Mononuclear cell (primary cell): Measurements from ENCODE around the gene MYF6. TPM values are rescaled to one million over a fixed set of nuclear protein-coding genes. Genes with fewer than 3 reads are reported as not detected.

ENCODE experiments used
- H3K27me3 ChIP-seq: 2 replicates; pipeline ENCODE4 v1.6.0; 2011; ENCODE audit warnings: low read length, control low read depth; ENCODE audit not compliant: insufficient read depth
- H3K4me1 ChIP-seq: 2 replicates; pipeline ENCODE4 v1.5.1; 2011; ENCODE audit warnings: mild to moderate bottlenecking, low read length, control low read depth; ENCODE audit not compliant: insufficient read depth
- H3K4me3 ChIP-seq: 2 replicates; pipeline ENCODE4 v1.5.1; 2011; ENCODE audit warnings: mild to moderate bottlenecking, low read length, moderate library complexity
- H3K9me3 ChIP-seq: 2 replicates; pipeline ENCODE4 v1.5.1; 2011; ENCODE audit warnings: low read depth, mild to moderate bottlenecking, control low read depth, low read length
- total RNA-seq: library from RNA; depleted of rRNA; stranded (reverse); fragments of >200 nt; gene quantifications from one replicate; pipeline ENCODE4 v1.2.3, GENCODE V29; 2012

The MYF6 gene
- total RNA-seq, 1 donor = not detected

DNA sequence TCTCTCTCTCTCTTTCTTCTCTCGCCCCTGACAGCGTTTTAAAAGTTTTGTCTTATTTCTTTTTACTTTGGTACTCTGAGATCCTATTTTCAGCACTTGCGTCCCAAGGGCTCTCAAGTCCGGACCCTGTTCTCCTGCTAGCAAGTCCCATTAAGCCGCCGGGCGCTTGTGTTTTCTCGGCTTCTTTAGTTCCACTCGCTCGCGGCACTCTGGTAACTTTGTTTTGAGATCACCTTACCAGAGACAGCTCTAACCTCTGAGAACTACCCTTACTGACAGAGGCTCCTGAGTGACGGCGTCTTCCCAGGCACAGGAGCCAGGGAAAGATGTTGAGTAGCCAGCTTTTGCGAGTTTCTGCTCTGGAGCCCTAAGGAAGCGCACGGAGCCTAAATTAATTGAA, 6.6 kb downstream of the MYF6 start:
- no peaks in the 10 kb centered on the region for H3K4me1 ChIP-seq
- H3K4me3 ChIP-seq = no peak overlapping the region
- H3K9me3 ChIP-seq = no peaks in the 10 kb centered on the region
- H3K27me3 ChIP-seq = peaks cover 83% of the 10 kb centered on the region

DNA sequence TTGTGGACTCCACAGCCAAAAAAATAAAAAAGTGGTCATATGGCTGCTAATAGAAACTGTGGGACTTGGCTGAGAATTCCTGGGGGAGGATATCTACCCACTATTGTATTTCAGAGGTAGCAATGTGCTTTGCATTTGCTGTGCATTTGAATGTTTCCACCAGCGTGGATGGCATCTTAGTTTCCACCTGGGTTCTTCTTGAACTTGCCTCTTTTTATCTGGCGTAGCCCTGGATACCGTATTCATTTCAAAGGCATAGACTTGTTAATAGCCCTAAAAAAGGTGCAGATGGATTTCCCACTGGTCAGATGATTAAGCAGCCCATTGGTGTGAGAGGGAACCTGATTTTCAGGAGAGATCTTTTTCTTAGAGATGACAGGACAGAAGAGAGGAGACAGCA, 7.4 kb downstream of the MYF6 start:
- Histone ChIP-seq H3K9me3 (no peaks in the 10 kb centered on the region), H3K27me3 (peaks cover 76% of the 10 kb centered on the region), H3K4me3 (no peak overlapping the region), H3K4me1 (no peaks in the 10 kb centered on the region)

DNA sequence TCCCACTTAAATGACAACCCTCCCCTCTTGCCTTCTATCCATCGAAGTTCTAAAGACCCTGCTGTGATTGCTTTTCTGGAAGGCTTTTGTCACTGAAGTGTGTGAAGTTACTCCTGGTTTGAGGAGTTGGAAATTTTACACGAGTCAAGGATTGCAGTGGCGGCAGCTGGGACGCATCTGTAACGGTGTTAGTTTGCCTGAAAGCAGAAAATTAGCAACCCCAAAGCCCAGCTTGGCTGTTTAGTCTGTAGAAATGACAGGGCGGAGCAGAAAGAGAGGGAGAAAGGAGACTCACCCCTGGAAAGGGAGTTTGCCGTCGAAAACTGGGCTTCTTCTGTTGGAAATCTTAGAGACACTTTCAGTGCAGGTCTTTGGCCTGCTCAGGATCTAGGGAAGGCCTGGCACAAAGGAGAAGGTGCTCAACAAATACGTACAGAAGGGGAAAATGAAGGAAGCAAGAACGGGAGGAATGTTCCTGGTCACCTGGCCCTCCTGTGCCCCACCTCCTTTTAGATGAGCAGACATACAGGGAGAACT, 8.3 kb downstream of the MYF6 start:
- H3K9me3 ChIP-seq = no peaks in the 10 kb centered on the region
- H3K27me3 ChIP-seq = peaks cover 67% of the 10 kb centered on the region
- H3K4me1 ChIP-seq = no peaks in the 10 kb centered on the region
- no peak overlapping the region for H3K4me3 ChIP-seq

DNA sequence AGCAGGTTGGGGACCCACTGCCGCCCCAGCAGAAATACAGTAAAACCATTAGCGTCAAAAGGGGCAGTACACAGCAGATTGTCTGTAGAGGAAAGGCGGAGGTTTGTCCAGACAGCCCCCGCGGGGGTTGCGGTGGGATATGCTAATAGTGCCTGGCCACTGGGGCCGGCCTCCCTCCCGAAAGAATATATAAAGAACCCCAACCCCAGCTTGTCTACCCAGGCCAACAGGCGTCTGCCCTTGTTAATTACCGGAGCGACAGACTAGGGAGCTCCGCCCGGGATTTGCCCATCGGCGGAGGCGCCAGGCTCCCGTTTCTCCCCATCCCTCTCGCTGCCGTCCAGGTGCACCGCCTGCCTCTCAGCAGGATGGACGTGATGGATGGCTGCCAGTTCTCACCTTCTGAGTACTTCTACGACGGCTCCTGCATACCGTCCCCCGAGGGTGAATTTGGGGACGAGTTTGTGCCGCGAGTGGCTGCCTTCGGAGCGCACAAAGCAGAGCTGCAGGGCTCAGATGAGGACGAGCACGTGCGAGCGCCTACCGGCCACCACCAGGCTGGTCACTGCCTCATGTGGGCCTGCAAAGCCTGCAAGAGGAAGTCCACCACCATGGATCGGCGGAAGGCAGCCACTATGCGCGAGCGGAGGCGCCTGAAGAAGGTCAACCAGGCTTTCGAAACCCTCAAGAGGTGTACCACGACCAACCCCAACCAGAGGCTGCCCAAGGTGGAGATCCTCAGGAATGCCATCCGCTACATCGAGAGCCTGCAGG, 9.4 kb downstream of the MYF6 start, which contains the start of gene MYF5:
Gene MYF5 (plus strand): TSS at position 217 of the 774 bp plus-strand sequence. CDS start 152 bp downstream, at position 369.
- Histone ChIP-seq H3K9me3 (no peaks in the 10 kb centered on the region), H3K4me3 (no peak within 1 kb of the TSS), H3K4me1 (no peaks in the 10 kb centered on the region), H3K27me3 (peaks cover 61% of the 10 kb centered on the region)

DNA sequence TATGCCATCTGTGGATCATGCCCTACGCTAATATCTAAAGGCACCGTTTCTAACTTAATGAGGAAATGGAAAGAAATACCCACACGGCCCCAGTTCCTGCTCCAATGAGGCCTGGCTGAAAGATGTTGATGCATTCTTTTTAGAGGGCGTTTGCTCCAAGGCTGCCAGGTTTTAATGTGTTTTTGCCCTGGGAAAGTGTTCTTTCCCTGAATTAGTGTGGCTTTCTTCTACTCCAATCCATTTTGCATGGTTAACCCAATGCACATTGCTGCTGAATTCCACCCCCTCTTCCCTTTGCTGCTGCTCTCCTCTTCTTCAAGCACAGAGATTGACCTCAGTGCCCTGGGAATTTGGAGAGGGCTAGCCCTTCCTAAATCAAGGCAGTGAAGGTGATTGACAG, 10.4 kb downstream of the MYF6 start:
- no peaks in the 10 kb centered on the region for H3K4me1 ChIP-seq
- no peak overlapping the region for H3K4me3 ChIP-seq
- peaks cover 52% of the 10 kb centered on the region for H3K27me3 ChIP-seq
- no peaks in the 10 kb centered on the region for H3K9me3 ChIP-seq

DNA sequence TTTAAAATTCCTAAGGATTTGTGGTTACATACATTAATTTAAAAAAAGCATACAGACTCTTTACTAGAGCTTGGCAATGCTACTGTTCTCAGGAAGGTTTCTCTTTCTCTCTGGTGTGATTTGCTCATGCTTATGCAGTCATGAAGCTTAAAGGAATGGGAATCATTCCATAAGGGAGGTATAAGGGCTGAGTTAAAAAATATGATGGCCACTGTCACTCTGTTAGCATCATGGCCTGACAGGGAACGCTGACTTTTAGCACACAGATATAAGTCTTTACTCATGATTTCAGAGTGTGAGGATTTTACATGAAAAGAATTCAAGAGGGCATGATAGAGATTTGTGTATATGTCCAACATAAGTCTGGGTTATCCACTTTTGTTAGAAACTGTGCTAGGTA, 13.1 kb downstream of the MYF6 start:
- no peaks in the 10 kb centered on the region for H3K9me3 ChIP-seq
- H3K4me1 ChIP-seq = no peaks in the 10 kb centered on the region
- no peak overlapping the region for H3K4me3 ChIP-seq
- H3K27me3 ChIP-seq = peaks cover 25% of the 10 kb centered on the region

DNA sequence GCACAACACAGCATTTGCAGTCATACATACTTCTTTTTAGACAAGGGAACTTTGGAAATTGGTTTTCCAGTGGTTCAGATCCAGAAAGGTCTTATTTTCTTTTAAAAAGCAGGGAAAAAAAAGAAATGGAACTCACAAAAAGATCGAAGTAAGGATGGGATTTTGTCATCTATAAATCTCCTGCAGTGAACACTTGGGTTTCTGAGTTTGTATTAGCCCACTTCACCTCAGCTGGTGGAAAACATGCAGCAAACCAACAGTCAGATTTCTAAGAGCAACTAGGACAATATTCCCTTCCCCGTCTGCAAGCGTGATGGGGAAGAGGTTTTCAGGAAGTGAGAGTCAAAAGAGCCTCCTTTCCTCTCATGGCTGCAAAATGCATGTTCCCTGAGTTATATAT, 13.9 kb downstream of the MYF6 start:
- Histone ChIP-seq H3K27me3 (peaks cover 18% of the 10 kb centered on the region), H3K4me3 (no peak overlapping the region), H3K4me1 (no peaks in the 10 kb centered on the region), H3K9me3 (no peaks in the 10 kb centered on the region)

DNA sequence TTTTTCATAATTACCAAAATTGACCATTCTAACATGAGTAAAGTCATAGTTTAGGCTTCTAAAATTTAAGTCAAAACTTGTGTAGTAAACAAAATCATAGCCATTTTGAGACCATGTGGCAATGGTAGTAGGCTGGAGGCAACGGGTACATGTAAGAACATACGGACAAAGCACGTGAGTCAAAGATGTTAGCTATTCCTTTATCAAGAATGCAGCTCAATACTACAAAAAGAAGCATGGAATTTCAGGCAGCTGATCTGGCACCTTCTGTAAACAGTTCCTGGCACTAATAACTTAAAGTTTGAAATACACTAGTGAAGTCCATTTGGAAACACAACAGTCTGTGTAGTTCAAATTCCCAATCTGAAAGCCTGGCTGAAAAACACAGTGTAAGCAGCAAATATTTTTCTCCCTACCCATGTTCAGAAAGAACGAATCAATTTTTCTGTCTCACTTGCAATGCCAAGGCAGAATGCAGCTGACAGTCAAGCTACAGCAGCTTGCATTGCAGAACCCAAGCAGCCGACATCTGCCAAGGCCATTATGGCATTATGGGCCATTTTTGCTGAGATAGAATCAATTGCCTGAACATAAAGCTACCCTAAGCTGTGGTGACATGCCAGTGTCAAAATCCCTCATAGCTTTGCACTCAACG, 38.5 kb downstream of the MYF6 start:
- Histone ChIP-seq H3K9me3 (no peaks in the 10 kb centered on the region), H3K4me1 (no peaks in the 10 kb centered on the region), H3K27me3 (no peaks in the 10 kb centered on the region), H3K4me3 (no peak overlapping the region)

DNA sequence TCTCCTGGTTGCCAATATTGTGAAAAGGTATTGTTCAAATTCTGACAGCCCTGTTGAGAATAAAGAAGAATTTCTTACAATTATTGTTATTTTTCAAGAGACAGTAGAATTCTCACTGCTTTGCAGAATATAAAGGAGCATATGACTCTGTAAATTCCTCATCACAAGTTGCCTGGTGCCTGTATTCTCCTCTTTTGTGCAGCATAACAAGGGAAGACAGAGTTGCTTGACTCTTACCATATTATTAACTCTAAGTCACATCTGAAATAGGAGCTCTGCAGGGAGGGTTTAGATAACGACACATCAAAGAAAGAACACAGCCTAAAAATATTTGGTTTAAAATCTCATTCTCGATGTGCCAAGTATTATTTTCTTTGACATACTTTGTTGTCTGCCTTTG, 40.4 kb downstream of the MYF6 start:
- no peaks in the 10 kb centered on the region for H3K9me3 ChIP-seq
- no peak overlapping the region for H3K4me3 ChIP-seq
- H3K4me1 ChIP-seq = no peaks in the 10 kb centered on the region
- no peaks in the 10 kb centered on the region for H3K27me3 ChIP-seq

DNA sequence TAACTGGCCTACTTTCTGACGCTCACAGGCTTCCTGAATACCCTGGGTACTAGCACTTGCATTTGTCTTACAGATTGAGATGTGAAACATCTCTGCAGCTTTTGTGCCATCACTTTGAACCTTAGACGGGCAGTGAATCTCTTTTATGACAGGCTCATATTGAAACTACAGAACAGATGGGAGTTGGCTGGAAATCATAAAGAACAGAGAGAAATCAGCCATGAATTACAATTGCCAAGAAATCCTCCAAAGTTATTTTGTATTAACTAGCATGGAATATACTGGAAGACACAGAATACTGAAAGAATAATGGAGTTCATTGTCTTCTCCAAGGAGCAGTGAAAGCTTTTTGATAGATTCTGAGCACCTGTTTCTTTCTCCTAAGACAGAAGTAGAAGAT, 42.0 kb downstream of the MYF6 start:
- H3K9me3 ChIP-seq = no peaks in the 10 kb centered on the region
- H3K4me1 ChIP-seq = no peaks in the 10 kb centered on the region
- H3K4me3 ChIP-seq = no peak overlapping the region
- no peaks in the 10 kb centered on the region for H3K27me3 ChIP-seq

DNA sequence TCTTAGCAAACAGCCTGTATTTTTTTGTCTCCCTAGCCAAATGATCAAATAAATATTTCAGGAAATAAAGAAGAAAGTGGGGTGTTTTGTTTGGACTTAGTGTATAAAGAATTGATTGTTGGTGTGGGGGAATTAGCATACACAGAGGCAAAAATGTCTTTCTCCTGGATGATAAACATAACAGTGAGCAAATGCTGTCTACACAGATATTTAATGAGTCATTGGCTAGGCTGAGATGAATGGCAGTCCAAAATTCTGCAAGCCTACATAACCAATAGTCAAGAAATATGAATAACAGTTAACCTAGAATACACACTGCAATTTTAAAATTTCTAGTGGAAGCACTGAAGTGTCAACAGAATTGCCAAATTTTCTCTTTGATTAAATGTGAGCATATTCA, 45.0 kb downstream of the MYF6 start:
- Histone ChIP-seq H3K4me3 (no peak overlapping the region), H3K9me3 (no peaks in the 10 kb centered on the region), H3K4me1 (no peaks in the 10 kb centered on the region), H3K27me3 (no peaks in the 10 kb centered on the region)

DNA sequence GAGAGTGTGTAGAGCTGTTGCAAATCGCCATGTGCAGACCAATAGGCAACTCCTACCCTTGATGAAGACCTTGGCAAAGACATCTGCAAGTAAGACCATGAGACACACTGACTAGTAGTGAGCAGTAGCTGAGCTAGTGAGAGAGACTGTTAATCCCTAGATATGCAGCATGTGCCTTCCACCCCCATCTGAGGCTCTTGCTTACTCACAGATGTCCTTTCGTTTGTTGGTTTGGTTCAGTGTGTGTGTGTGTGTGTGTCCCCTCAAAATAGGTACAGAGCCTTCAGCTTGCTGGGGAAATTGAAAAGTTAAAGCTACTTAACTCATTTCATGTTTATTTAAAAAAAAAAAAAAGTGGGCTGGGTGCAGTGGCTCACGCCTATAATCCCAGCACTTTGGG, 46.8 kb downstream of the MYF6 start:
- Histone ChIP-seq H3K4me1 (no peaks in the 10 kb centered on the region), H3K4me3 (no peak overlapping the region), H3K9me3 (no peaks in the 10 kb centered on the region), H3K27me3 (no peaks in the 10 kb centered on the region)

DNA sequence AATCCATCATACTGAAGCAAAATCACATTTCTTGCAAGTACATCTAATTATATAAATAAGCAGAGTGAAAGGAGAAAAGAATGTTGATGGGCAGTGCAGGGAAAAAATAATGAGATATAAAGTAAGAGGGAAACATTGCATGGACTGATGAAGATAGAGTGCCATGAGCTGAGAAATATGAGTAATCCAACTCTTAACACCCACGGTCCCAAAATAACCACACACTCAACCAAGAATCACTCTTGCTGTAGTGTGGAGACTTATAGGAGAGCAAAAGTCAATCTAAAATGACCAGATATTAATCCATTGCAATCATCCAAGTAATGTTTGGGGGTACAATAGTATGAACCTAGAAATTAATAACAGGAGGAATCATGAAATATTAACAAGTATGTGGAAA, 49.4 kb downstream of the MYF6 start:
- Histone ChIP-seq H3K9me3 (no peaks in the 10 kb centered on the region), H3K4me3 (no peak overlapping the region), H3K27me3 (no peaks in the 10 kb centered on the region), H3K4me1 (no peaks in the 10 kb centered on the region)
